ENCODE results near the gene PIGP.
"Not testable (repeated sequence)": the region's sequence is repeated elsewhere in the genome, so short reads cannot be mapped to it uniquely, and the experiment has no call there.

Gene PIGP

GRCh38 chr21:37045556-37045955, 27.3 kb downstream of the PIGP start:
- Histone ChIP-seq H3K9ac (peak overlapping the region in 6 of 11 experiments; percentile 37 to 61 (median 54); a peak in 10 of 22 replicates), H3K9me3 (replicated peaks in 1 of 11) (0 out of 22 replicates have a peak, but pooled peaks cover 0 to 9% (median 0%) of the 10 kb centered on the region in 11 experiments), H3K27me3 (no peaks in the 10 kb centered on the region), H3K4me3 (no peak overlapping the region), H3K4me1 (peaks cover 21 to 64% (median 51%) of the 10 kb centered on the region in 10 experiments), H3K4me2 (peak overlapping the region; percentile 2 to 82 (median 67); a peak in 21 of 22 replicates), H3K36me3 (no peaks in the 10 kb centered on the region), H4K20me1 (peaks cover 0 to 5% (median 0%) of the 10 kb centered on the region in 11 experiments; a peak in 1 of 22 replicates), H3K27ac (peak overlapping the region in 8 of 11 experiments; percentile 51 to 84 (median 74); a peak in 16 of 22 replicates)
- TF ChIP-seq Cebpa-rat (IDR thresholded peaks at IDR 0.05): no peak

GRCh38 chr21:37045149-37045548, 27.7 kb downstream of the PIGP start:
- 0 out of 22 replicates have a peak, but pooled peaks of 1 of the 11 experiments have one; percentile 14 for TF ChIP-seq Cebpa-rat (IDR thresholded peaks at IDR 0.05)
- Histone ChIP-seq H3K9me3 (replicated peaks in 1 of 11) (0 out of 22 replicates have a peak, but pooled peaks cover 0 to 9% (median 0%) of the 10 kb centered on the region in 11 experiments), H3K27me3 (no peaks in the 10 kb centered on the region), H3K36me3 (no peaks in the 10 kb centered on the region), H3K4me1 (peaks cover 21 to 64% (median 51%) of the 10 kb centered on the region in 10 experiments), H3K9ac (peak overlapping the region in 7 of 11 experiments; percentile 42 to 72 (median 50); a peak in 11 of 22 replicates), H3K4me2 (peak overlapping the region; percentile 2 to 82 (median 67)), H4K20me1 (peaks cover 0 to 5% (median 0%) of the 10 kb centered on the region in 11 experiments; a peak in 1 of 22 replicates), H3K4me3 (no peak overlapping the region), H3K27ac (peak overlapping the region in 9 of 11 experiments; percentile 3 to 84 (median 77); a peak in 17 of 22 replicates)

DNA sequence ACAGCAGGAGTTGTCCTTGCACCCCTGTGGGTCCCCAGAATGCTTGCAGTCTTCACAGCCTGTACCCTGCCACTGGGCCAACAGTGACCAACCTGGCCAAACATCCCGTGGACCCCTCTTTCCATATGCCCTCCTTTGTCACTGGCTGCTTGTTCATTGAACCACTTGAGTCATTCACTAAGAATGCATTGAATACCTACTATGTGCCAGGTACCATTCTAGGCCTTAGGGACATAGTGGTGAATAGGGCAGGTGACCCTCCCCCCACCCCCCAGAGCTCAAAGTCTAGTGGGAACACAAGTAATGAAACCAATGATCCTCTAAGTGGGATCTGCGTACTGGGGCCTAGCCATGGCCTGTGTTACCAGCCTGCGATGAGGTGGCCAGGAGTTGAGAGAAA, 28.2 kb downstream of the PIGP start:
- Histone ChIP-seq H3K4me1 (peaks cover 21 to 64% (median 51%) of the 10 kb centered on the region in 10 experiments), H4K20me1 (peaks cover 0 to 5% (median 0%) of the 10 kb centered on the region in 11 experiments; a peak in 1 of 22 replicates), H3K4me2 (peak overlapping the region in 10 of 11 experiments; percentile 19 to 82 (median 69); a peak in 19 of 22 replicates), H3K36me3 (no peaks in the 10 kb centered on the region), H3K4me3 (no peak overlapping the region), H3K9me3 (replicated peaks in 1 of 11) (0 out of 22 replicates have a peak, but pooled peaks cover 0 to 8% (median 0%) of the 10 kb centered on the region in 11 experiments), H3K27me3 (no peaks in the 10 kb centered on the region), H3K27ac (peak overlapping the region in 9 of 11 experiments; percentile 3 to 84 (median 77); a peak in 17 of 22 replicates), H3K9ac (peak overlapping the region in 8 of 11 experiments; percentile 19 to 72 (median 48); a peak in 14 of 22 replicates)
- no peak for TF ChIP-seq Cebpa-rat (IDR thresholded peaks at IDR 0.05)

DNA sequence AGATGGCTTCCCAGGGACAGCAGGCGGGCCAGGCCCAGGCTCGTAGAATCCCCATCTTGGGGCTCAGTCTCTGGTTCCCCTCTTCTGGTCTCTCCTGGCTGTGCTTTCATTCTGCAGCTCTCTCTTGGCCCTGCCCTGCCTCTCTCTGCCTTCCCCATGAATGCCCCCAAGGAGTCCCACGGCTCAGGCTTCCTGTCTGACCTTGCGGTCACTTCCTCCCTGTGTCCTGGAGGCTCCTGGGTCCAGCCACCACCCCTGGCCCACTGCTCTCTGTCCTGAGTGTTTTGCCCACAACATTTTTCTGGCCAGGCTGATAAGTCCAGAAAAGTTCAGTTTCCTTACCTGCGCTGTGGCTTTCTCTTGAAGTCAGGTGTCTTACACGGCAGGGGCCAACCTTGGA, 29.1 kb downstream of the PIGP start:
- Histone ChIP-seq H3K4me3 (no peak overlapping the region), H3K4me1 (peaks cover 21 to 64% (median 51%) of the 10 kb centered on the region in 10 experiments), H3K36me3 (no peaks in the 10 kb centered on the region), H4K20me1 (peaks cover 0 to 5% (median 0%) of the 10 kb centered on the region in 11 experiments; a peak in 1 of 22 replicates), H3K9me3 (replicated peaks in 1 of 11) (0 out of 22 replicates have a peak, but pooled peaks cover 0 to under 1% (median 0%) of the 10 kb centered on the region in 11 experiments), H3K27me3 (no peaks in the 10 kb centered on the region), H3K9ac (peak overlapping the region in 6 of 11 experiments; percentile 41 to 72 (median 44); a peak in 6 of 22 replicates), H3K27ac (peak overlapping the region in 7 of 11 experiments; percentile 73 to 84 (median 78); a peak in 15 of 22 replicates), H3K4me2 (peak overlapping the region; percentile 8 to 82 (median 67); a peak in 20 of 22 replicates)
- TF ChIP-seq Cebpa-rat (IDR thresholded peaks at IDR 0.05): no peak

GRCh38 chr21:37041706-37042271, 31.1 kb downstream of the PIGP start:
- H3K4me3 ChIP-seq: no peak overlapping the region
- peaks cover 0 to 5% (median 0%) of the 10 kb centered on the region in 11 experiments; a peak in 1 of 22 replicates for H4K20me1 ChIP-seq
- no peaks in the 10 kb centered on the region for H3K9me3 ChIP-seq (replicated peaks in 1 of 11)
- H3K27me3 ChIP-seq: no peaks in the 10 kb centered on the region
- no peaks in the 10 kb centered on the region for H3K36me3 ChIP-seq
- no peak overlapping the region for H3K9ac ChIP-seq
- peak overlapping the region in 4 of 11 experiments; percentile 4 to 32 (median 18); a peak in 4 of 22 replicates for H3K4me2 ChIP-seq
- no peak for TF ChIP-seq Cebpa-rat (IDR thresholded peaks at IDR 0.05)
- H3K4me1 ChIP-seq: peaks cover 21 to 54% (median 43%) of the 10 kb centered on the region in 10 experiments
- peak overlapping the region in 1 of 11 experiments; percentile 35; a peak in 2 of 22 replicates for H3K27ac ChIP-seq

DNA sequence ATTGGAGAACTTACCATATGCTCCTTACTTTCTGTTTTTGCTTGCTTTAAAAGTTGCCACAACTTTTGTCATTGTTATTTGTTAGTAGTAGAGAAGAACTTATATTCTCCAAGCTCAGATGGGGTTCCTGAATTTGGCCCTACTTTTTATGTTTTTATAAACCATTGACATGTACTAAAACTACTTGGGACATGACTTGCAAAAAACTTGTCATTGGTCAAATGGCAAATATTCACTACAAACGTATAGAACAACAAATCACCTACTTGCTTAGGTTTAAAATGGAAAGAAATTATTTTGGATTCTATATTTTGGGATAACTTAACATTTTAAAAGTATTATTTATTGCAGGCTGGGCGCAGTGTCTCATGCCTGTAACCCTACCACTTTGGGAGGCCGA, 32.7 kb downstream of the PIGP start:
- H3K27me3 ChIP-seq: no peaks in the 10 kb centered on the region
- TF ChIP-seq Cebpa-rat (IDR thresholded peaks at IDR 0.05): no peak

DNA sequence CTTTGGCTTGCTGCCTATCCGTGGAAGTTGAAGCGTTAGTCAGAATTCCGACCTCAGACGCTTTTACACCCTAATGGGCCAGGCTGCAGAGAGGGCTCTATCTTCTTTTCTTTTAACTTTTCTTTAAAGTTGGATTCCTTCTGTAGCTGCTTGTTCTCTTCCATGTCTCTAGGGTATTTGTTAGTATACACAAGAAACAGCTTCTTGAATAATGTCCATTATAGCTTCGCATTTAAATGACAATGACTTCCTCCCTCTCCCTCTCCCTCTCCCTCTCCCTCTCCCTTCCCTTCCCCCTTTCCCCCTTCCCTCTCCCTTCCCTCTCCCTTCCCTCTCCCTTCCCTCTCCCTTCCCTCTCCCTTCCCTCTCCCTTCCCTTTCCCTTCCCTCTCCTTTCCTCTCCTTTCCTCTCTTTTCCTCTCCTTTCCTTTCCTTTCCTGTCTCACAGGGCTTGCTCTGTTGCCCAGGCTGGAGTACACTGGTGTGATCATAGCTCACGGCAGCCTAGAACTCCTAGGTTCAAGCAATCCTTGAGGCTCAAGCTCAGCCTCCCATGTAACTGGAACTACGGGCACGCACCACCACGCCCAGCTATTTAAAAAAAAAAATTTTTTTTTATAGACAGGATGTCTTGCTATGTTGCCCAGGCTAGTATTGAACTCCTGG, 33.3 kb downstream of the PIGP start:
- H3K4me1 ChIP-seq: peaks cover 8 to 32% (median 21%) of the 10 kb centered on the region in 10 experiments
- H3K9ac ChIP-seq: no peak overlapping the region
- H3K36me3 ChIP-seq: no peaks in the 10 kb centered on the region
- H3K27ac ChIP-seq: no peak overlapping the region
- H3K9me3 ChIP-seq (replicated peaks in 1 of 11): no peaks in the 10 kb centered on the region
- no peak for TF ChIP-seq Cebpa-rat (IDR thresholded peaks at IDR 0.05)
- no peaks in the 10 kb centered on the region for H3K27me3 ChIP-seq
- peaks cover 0 to 5% (median 0%) of the 10 kb centered on the region in 11 experiments; a peak in 1 of 22 replicates for H4K20me1 ChIP-seq
- no peak overlapping the region for H3K4me2 ChIP-seq
- H3K4me3 ChIP-seq: no peak overlapping the region

More for the DNA sequence above, 32.7 kb downstream of the PIGP start:
- no peaks in the 10 kb centered on the region for H3K36me3 ChIP-seq
- H3K4me2 ChIP-seq: no peak overlapping the region
- no peak overlapping the region for H3K4me3 ChIP-seq
- no peaks in the 10 kb centered on the region for H3K9me3 ChIP-seq (replicated peaks in 1 of 11)
- no peak overlapping the region for H3K27ac ChIP-seq
- peaks cover 0 to 5% (median 0%) of the 10 kb centered on the region in 11 experiments; a peak in 1 of 22 replicates for H4K20me1 ChIP-seq
- no peak overlapping the region for H3K9ac ChIP-seq
- peaks cover 15 to 38% (median 27%) of the 10 kb centered on the region in 10 experiments for H3K4me1 ChIP-seq

GRCh38 chr21:37036177-37036576, 36.7 kb downstream of the PIGP start:
- no peak for TF ChIP-seq Cebpa-rat (IDR thresholded peaks at IDR 0.05)
- no peaks in the 10 kb centered on the region for H3K27me3 ChIP-seq
- H4K20me1 ChIP-seq: no peaks in the 10 kb centered on the region
- no peak overlapping the region for H3K27ac ChIP-seq
- H3K4me3 ChIP-seq: no peak overlapping the region
- no peaks in the 10 kb centered on the region for H3K9me3 ChIP-seq (replicated peaks in 1 of 11)
- H3K4me1 ChIP-seq: peaks cover under 1 to 11% (median 6%) of the 10 kb centered on the region in 10 experiments; a peak in 10 of 20 replicates
- H3K4me2 ChIP-seq: no peak overlapping the region
- no peak overlapping the region for H3K9ac ChIP-seq
- H3K36me3 ChIP-seq: no peaks in the 10 kb centered on the region

DNA sequence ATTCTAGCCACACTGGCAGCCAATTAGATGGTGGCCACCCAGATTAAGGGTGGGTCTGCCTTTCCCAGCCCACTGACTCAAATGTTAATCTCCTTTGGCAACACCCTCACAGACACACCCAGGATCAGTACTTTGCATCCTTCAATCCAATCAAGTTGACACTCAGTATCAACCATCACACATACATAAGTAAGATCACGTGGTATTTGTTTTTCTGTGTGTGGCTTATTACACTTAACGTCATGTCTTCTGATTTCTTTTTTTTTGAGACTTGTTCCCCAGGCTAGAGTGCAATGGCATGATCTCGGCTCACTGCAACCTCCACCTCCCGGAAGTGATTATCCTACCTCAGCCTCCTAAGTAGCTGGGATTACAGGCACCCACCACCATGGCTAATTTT, 38.5 kb downstream of the PIGP start:
- not testable (repeated sequence) for H3K9me3 ChIP-seq (replicated peaks in 1 of 11); H3K4me2 ChIP-seq; H3K27ac ChIP-seq; H3K36me3 ChIP-seq; H3K4me3 ChIP-seq; H3K9ac ChIP-seq; H3K27me3 ChIP-seq; H4K20me1 ChIP-seq
- H3K4me1 ChIP-seq: peaks cover 0 to 10% (median 6%) of the 10 kb centered on the region in 10 experiments; a peak in 10 of 20 replicates
